Muscle of leg (tissue), 11 donors: ENCODE data around the gene GRK1. TPM values are rescaled to one million over a fixed set of nuclear protein-coding genes. Genes with fewer than 3 reads are reported as not detected.

Experiments used
- DNase-seq: peaks from one replicate; pipeline ENCODE4 v3.0.0; 2013
- H3K27ac ChIP-seq: one replicate; pipeline ENCODE4 v1.5.1; 2013; ENCODE audit warnings: mild to moderate bottlenecking, low read length, control low read depth
- H3K27me3 ChIP-seq: one replicate; pipeline ENCODE4 v1.6.1; 2013; ENCODE audit warnings: low read length; ENCODE audit not compliant: control insufficient read depth, insufficient read depth
- H3K36me3 ChIP-seq: one replicate; pipeline ENCODE4 v1.6.1; 2013; ENCODE audit warnings: low read length; ENCODE audit not compliant: control insufficient read depth, insufficient read depth
- H3K4me1 ChIP-seq: one replicate; pipeline ENCODE4 v1.6.1; 2013; ENCODE audit warnings: low read length; ENCODE audit not compliant: control insufficient read depth, insufficient read depth
- H3K4me3 ChIP-seq: one replicate; pipeline ENCODE4 v1.5.1; 2013; ENCODE audit warnings: low read length, control low read depth
- H3K9me3 ChIP-seq: replicated peaks from 2 replicates; pipeline ENCODE4 v1.6.1; 2013; ENCODE audit warnings: low read depth, low read length; ENCODE audit not compliant: control insufficient read depth
- WGBS: methylation state at CpG from one replicate; pipeline ENCODE4 v1.1.5; 2013; ENCODE audit warnings: missing lambda C conversion rate; ENCODE audit not compliant: insufficient coverage; 5-methylcytosine and 5-hydroxymethylcytosine counted together
- polyA plus RNA-seq, 8 donors: library from polyadenylated mRNA; unstranded; fragments of 120-200 nt; gene quantifications; one replicate each; pipeline versions ENCODE4 v1.2.1 to v1.2.3, GENCODE V29; 2013; ENCODE audit warnings: inconsistent platforms in 1 of 8, low replicate concordance in 1 of 8; ENCODE audit not compliant: insufficient read length in 8 of 8, insufficient read depth in 1 of 8
- total RNA-seq: library from RNA; stranded (reverse); fragments of 120-200 nt; gene quantifications from one replicate; pipeline ENCODE4 v1.2.4, GENCODE V29; 2013

GRK1 gene
- total and polyA plus RNA-seq, 9 donors: 0.11 to 0.38 (median 0.22) TPM; not detected in 1

- Histone ChIP-seq H3K4me3 (no peak overlapping the region), H3K36me3 (no peaks in the 10 kb centered on the region), H3K27me3 (peaks cover 10% of the 10 kb centered on the region), H3K27ac (no peak overlapping the region), H3K9me3 (no peaks in the 10 kb centered on the region), H3K4me1 (no peaks in the 10 kb centered on the region)
- 66% methylated on average over 35 of the region's 35 CpGs for whole genome bisulfite sequencing
- peak; percentile 19 for DNase-seq
Measured at GRCh38 chr13:113776231-113777125, 109.5 kb downstream of the GRK1 start.

GRCh38 chr13:113777311-113778260, 110.6 kb downstream of the GRK1 start:
- Histone ChIP-seq H3K27ac (no peak overlapping the region), H3K36me3 (no peaks in the 10 kb centered on the region), H3K27me3 (peaks cover 10% of the 10 kb centered on the region), H3K9me3 (no peaks in the 10 kb centered on the region), H3K4me1 (no peaks in the 10 kb centered on the region), H3K4me3 (no peak overlapping the region)
- DNase-seq: peak; percentile 41
- WGBS: 39% methylated on average over 25 of the region's 29 CpGs

- H3K27me3 ChIP-seq: peaks cover 12% of the 10 kb centered on the region
- no peak for DNase-seq
- no peaks in the 10 kb centered on the region for H3K36me3 ChIP-seq
- no peaks in the 10 kb centered on the region for H3K4me1 ChIP-seq
- no peak overlapping the region for H3K4me3 ChIP-seq
- H3K9me3 ChIP-seq: no peaks in the 10 kb centered on the region
- H3K27ac ChIP-seq: no peak overlapping the region
- no CpG with 5 or more reads among the region's 2 CpGs for WGBS
Measured at GRCh38 chr13:113781571-113781970, 114.6 kb downstream of the GRK1 start.

GRCh38 chr13:113782472-113782871, 115.5 kb downstream of the GRK1 start:
- H3K27me3 ChIP-seq: peaks cover 12% of the 10 kb centered on the region
- no peak overlapping the region for H3K27ac ChIP-seq
- H3K4me3 ChIP-seq: no peak overlapping the region
- no peaks in the 10 kb centered on the region for H3K9me3 ChIP-seq
- H3K4me1 ChIP-seq: no peaks in the 10 kb centered on the region
- WGBS: 76% methylated on average over 5 of the region's 14 CpGs
- DNase-seq: no peak
- no peaks in the 10 kb centered on the region for H3K36me3 ChIP-seq

- DNase-seq: no peak
- no peak overlapping the region for H3K4me3 ChIP-seq
- H3K36me3 ChIP-seq: no peaks in the 10 kb centered on the region
- WGBS: 48% methylated on average over 11 of the region's 12 CpGs
- peaks cover 7% of the 10 kb centered on the region for H3K27me3 ChIP-seq
- no peak overlapping the region for H3K27ac ChIP-seq
- no peaks in the 10 kb centered on the region for H3K9me3 ChIP-seq
- H3K4me1 ChIP-seq: no peaks in the 10 kb centered on the region
Measured at GRCh38 chr13:113783200-113783881, 116.3 kb downstream of the GRK1 start.

- no peaks in the 10 kb centered on the region for H3K9me3 ChIP-seq
- H3K4me3 ChIP-seq: no peak overlapping the region
- no peak for DNase-seq
- H3K27me3 ChIP-seq: peaks cover 7% of the 10 kb centered on the region
- 72% methylated on average over 10 of the region's 10 CpGs for WGBS
- H3K27ac ChIP-seq: no peak overlapping the region
- H3K4me1 ChIP-seq: no peaks in the 10 kb centered on the region
- no peaks in the 10 kb centered on the region for H3K36me3 ChIP-seq
Measured at GRCh38 chr13:113783966-113784644, 117.1 kb downstream of the GRK1 start.

GRCh38 chr13:113784645-113785024, 117.6 kb downstream of the GRK1 start:
- H3K27me3 ChIP-seq: peaks cover 4% of the 10 kb centered on the region
- H3K36me3 ChIP-seq: no peaks in the 10 kb centered on the region
- 85% methylated on average over 4 of the region's 5 CpGs for WGBS
- no peak for DNase-seq
- H3K4me1 ChIP-seq: no peaks in the 10 kb centered on the region
- no peaks in the 10 kb centered on the region for H3K9me3 ChIP-seq
- no peak overlapping the region for H3K4me3 ChIP-seq
- H3K27ac ChIP-seq: no peak overlapping the region

GRCh38 chr13:113785051-113786010, 118.3 kb downstream of the GRK1 start:
- no peaks in the 10 kb centered on the region for H3K36me3 ChIP-seq
- 75% methylated on average over 14 of the region's 19 CpGs for WGBS
- no peaks in the 10 kb centered on the region for H3K9me3 ChIP-seq
- H3K27ac ChIP-seq: no peak overlapping the region
- no peak for DNase-seq
- no peak overlapping the region for H3K4me3 ChIP-seq
- no peaks in the 10 kb centered on the region for H3K4me1 ChIP-seq
- peaks cover 4% of the 10 kb centered on the region for H3K27me3 ChIP-seq
